ENCODE results near the gene ALDH4A1. TPM values are rescaled to one million over a fixed set of nuclear protein-coding genes. Genes with fewer than 3 reads are reported as not detected.

ALDH4A1 gene
- total and polyA plus RNA-seq, 9 of the 15 experiments (the other 6 are each of a cell fraction or from before 2014, with no cell fraction given): 0.27 to 31.4 (median 16.6) TPM

DNA sequence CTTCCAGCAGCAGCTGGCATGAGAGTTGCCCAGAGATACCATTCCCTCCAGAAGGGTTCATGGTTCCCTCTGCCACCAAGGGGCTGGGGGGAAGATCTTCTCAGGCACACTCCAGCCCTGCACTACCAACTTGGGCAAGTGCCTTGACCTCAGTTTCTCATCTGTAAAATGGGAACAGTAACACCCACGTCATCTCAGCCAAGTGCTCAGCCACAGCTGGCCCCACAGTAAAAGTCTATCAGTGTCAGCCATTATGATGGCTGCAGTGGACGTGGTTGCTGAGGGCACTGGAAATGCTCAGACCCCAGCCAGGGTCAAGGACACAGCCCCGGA is 26.6 kb downstream of the ALDH4A1 start:
- H3K9ac ChIP-seq (ENCODE audit: insufficient read depth in 1 of 2, low read depth in 2 of 2, low read length in 2 of 2): no peak overlapping the region
- no peaks in the 10 kb centered on the region for H3K27me3 ChIP-seq (ENCODE audit: control insufficient read depth in 2 of 2, insufficient read depth in 2 of 2, low read length in 2 of 2)
- peaks cover 12% of the 10 kb centered on the region for H4K20me1 ChIP-seq (replicated peaks; ENCODE audit: control insufficient read depth, insufficient read depth, low read length)
- no peak overlapping the region for H2AFZ ChIP-seq (ENCODE audit: low read depth, low read length)
- CTCF ChIA-PET (ENCODE audit: low intra/inter-chr PET ratio): interaction anchor here (1.0 to 2.3 kb wide), 4 partner anchors 22 to 278 kb away, joined by 3 to 27 read pairs (median 4); no protein-coding TSS in a partner anchor
- H3K4me1 ChIP-seq (replicated peaks in 1 of 2; ENCODE audit: control insufficient read depth in 2 of 2, insufficient read depth in 2 of 2, low read length in 2 of 2): peaks cover 0 to 23% of the 10 kb centered on the region in 2 experiments; a peak in 2 of 5 replicates
- H3K79me2 ChIP-seq (ENCODE audit: control insufficient read depth, insufficient read depth, low read length): no peaks in the 10 kb centered on the region
- H3K4me2 ChIP-seq (ENCODE audit: insufficient read depth, low read length): no peak overlapping the region
- no peaks in the 10 kb centered on the region for H3K9me3 ChIP-seq (replicated peaks; ENCODE audit: control insufficient read depth, insufficient read depth, low read depth, low read length)
- no peak for DNase-seq (ENCODE audit: extremely low read depth in 1 of 4, low spot score in 3 of 4)
- ATAC-seq: no peak
- WGBS (ENCODE audit: insufficient coverage, low coverage, missing lambda C conversion rate): 54% methylated on average over 3 of the region's 3 CpGs
- H3K36me3 ChIP-seq (ENCODE audit: control insufficient read depth, insufficient read depth, low read length): no peaks in the 10 kb centered on the region
- POLR2A ChIA-PET: interaction anchor here (1.4 to 1.5 kb wide), 2 partner anchors 12 to 18 kb away, joined by 5 to 6 read pairs; no protein-coding TSS in a partner anchor
- no peaks in the 10 kb centered on the region for H3K9me1 ChIP-seq (ENCODE audit: control insufficient read depth, insufficient read depth, low read length)
- intact Hi-C loops (cut with micrococcal nuclease) (loop anchor here (1.0 kb wide), 1 partner anchor 278 kb away; no protein-coding TSS in a partner anchor), in situ Hi-C loops (cut with MboI) (loop anchor here (5.0 kb wide), 1 partner anchor 273 kb away; no protein-coding TSS in a partner anchor)
- no peak overlapping the region for H3K4me3 ChIP-seq
- no peak overlapping the region for H3K27ac ChIP-seq (ENCODE audit: extremely low read depth, low read depth, low read length)
- FAIRE-seq: no peak
- BruUV-seq (replicated peaks): no TSS peak
- TF ChIP-seq MCM2 (IDR thresholded peaks at IDR 0.05; ENCODE audit: low read depth) (no peak), ZNF197 (CRISPR knock-in tag; IDR thresholded peaks at IDR 0.05; ENCODE audit: low read depth) (no peak), TAL1 (IDR thresholded peaks at IDR 0.05) (no peak), MTF1 (CRISPR knock-in tag; IDR thresholded peaks at IDR 0.05; ENCODE audit: borderline replicate concordance) (no peak), DMBX1 (CRISPR knock-in tag; IDR thresholded peaks at IDR 0.05; ENCODE audit: borderline replicate concordance) (no peak), POLR3G (IDR thresholded peaks at IDR 0.05; ENCODE audit: extremely low read depth, insufficient read length, insufficient replicate concordance) (no peak), KDM1A (IDR thresholded peaks at IDR 0.05) (peak in 1 of 2 experiments; percentile 55; a peak in 1 of 4 replicates), ELF2 (CRISPR knock-in tag; IDR thresholded peaks at IDR 0.05) (no peak), GABPB2 (CRISPR knock-in tag; conservative IDR thresholded peaks at IDR 0.05) (no peak), KAT8 (IDR thresholded peaks at IDR 0.05; ENCODE audit: low read depth) (no peak), ARID2 (IDR thresholded peaks at IDR 0.05) (no peak), ADNP (tag; IDR thresholded peaks at IDR 0.05) (peak; percentile 76), BRD4 (IDR thresholded peaks at IDR 0.05) (no peak), ZNF184 (CRISPR knock-in tag; IDR thresholded peaks at IDR 0.05) (no peak), BCOR (IDR thresholded peaks at IDR 0.05) (peak; percentile 55), CBX1 (IDR thresholded peaks at IDR 0.05; ENCODE audit: low read depth) (0 out of 2 replicates have a peak, but pooled peaks have one; percentile 19), PHF21A (IDR thresholded peaks at IDR 0.05; ENCODE audit: borderline replicate concordance, low read depth) (no peak), GABPA (tag; conservative IDR thresholded peaks at IDR 0.05; ENCODE audit: low read depth) (no peak)
- TF ChIP-seq, protein P1, sequence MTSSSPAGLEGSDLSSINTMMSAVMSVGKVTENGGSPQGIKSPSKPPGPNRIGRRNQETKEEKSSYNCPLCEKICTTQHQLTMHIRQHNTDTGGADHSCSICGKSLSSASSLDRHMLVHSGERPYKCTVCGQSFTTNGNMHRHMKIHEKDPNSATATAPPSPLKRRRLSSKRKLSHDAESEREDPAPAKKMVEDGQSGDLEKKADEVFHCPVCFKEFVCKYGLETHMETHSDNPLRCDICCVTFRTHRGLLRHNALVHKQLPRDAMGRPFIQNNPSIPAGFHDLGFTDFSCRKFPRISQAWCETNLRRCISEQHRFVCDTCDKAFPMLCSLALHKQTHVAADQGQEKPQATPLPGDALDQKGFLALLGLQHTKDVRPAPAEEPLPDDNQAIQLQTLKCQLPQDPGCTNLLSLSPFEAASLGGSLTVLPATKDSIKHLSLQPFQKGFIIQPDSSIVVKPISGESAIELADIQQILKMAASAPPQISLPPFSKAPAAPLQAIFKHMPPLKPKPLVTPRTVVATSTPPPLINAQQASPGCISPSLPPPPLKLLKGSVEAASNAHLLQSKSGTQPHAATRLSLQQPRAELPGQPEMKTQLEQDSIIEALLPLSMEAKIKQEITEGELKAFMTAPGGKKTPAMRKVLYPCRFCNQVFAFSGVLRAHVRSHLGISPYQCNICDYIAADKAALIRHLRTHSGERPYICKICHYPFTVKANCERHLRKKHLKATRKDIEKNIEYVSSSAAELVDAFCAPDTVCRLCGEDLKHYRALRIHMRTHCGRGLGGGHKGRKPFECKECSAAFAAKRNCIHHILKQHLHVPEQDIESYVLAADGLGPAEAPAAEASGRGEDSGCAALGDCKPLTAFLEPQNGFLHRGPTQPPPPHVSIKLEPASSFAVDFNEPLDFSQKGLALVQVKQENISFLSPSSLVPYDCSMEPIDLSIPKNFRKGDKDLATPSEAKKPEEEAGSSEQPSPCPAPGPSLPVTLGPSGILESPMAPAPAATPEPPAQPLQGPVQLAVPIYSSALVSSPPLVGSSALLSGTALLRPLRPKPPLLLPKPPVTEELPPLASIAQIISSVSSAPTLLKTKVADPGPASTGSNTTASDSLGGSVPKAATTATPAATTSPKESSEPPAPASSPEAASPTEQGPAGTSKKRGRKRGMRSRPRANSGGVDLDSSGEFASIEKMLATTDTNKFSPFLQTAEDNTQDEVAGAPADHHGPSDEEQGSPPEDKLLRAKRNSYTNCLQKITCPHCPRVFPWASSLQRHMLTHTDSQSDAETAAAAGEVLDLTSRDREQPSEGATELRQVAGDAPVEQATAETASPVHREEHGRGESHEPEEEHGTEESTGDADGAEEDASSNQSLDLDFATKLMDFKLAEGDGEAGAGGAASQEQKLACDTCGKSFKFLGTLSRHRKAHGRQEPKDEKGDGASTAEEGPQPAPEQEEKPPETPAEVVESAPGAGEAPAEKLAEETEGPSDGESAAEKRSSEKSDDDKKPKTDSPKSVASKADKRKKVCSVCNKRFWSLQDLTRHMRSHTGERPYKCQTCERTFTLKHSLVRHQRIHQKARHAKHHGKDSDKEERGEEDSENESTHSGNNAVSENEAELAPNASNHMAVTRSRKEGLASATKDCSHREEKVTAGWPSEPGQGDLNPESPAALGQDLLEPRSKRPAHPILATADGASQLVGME (CRISPR knock-in tag; IDR thresholded peaks at IDR 0.05): no peak
- TF ChIP-seq, protein P2, sequence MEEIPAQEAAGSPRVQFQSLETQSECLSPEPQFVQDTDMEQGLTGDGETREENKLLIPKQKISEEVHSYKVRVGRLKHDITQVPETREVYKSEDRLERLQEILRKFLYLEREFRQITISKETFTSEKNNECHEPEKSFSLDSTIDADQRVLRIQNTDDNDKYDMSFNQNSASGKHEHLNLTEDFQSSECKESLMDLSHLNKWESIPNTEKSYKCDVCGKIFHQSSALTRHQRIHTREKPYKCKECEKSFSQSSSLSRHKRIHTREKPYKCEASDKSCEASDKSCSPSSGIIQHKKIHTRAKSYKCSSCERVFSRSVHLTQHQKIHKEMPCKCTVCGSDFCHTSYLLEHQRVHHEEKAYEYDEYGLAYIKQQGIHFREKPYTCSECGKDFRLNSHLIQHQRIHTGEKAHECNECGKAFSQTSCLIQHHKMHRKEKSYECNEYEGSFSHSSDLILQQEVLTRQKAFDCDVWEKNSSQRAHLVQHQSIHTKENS (CRISPR knock-in tag; IDR thresholded peaks at IDR 0.05): no peak
